OCI-LY3 (cell line): ENCODE results near the gene FCHSD2.
"Not testable (repeated sequence)": the region's sequence is repeated elsewhere in the genome, so short reads cannot be mapped to it uniquely, and the experiment has no call there.

Source experiments
- H2AFZ ChIP-seq: fragments of 200-600, 300-600 bp; shearing (Covaris generic); 2 replicates; pipeline ENCODE4 v1.6.0; 2014; ENCODE audit warnings: antibody characterized with exemption, low read depth, low read length
- H3K27ac ChIP-seq: fragments of 200-600, 300-600 bp; sonication (generic); 2 replicates; pipeline ENCODE4 v1.5.1; 2014; ENCODE audit warnings: mild to moderate bottlenecking, low read length, moderate library complexity, mixed read lengths
- H3K27me3 ChIP-seq: fragments of 200-600, 300-600 bp; sonication (generic); 2 replicates; pipeline ENCODE4 v1.6.1; 2014; ENCODE audit warnings: low read depth, low read length, mixed read lengths
- H3K36me3 ChIP-seq: fragments of 200-600, 300-600 bp; sonication (generic); replicated peaks from 2 replicates; pipeline ENCODE3; 2014; ENCODE audit warnings: low read depth, low read length, mixed read lengths
- H3K4me1 ChIP-seq: fragments of 300-600, 200-600 bp; sonication (generic); 2 replicates; pipeline ENCODE4 v1.6.1; 2014; ENCODE audit warnings: low read length, mixed read lengths
- H3K4me2 ChIP-seq: fragments of 200-600, 300-600 bp; sonication (generic); 2 replicates; pipeline ENCODE4 v1.6.1; 2014; ENCODE audit warnings: low read length, mixed read lengths
- H3K4me3 ChIP-seq: fragments of 300-600, 200-600 bp; sonication (generic); 2 replicates; pipeline ENCODE4 v1.5.1; 2014; ENCODE audit warnings: antibody characterized with exemption, mild to moderate bottlenecking, low read length, moderate library complexity
- H3K79me2 ChIP-seq: fragments of 300-600, 200-600 bp; shearing (Covaris generic); 2 replicates; pipeline ENCODE4 v1.6.1; 2014; ENCODE audit warnings: mild to moderate bottlenecking, low read length, mixed read lengths
- H3K9ac ChIP-seq: fragments of 300-600, 200-600 bp; shearing (Covaris generic); 2 replicates; pipeline ENCODE4 v1.6.0; 2014; ENCODE audit warnings: mild to moderate bottlenecking, low read length, moderate library complexity
- H3K9me3 ChIP-seq: fragments of 200-600, 300-600 bp; shearing (Covaris generic); 2 replicates; pipeline ENCODE4 v1.6.1; 2014; ENCODE audit warnings: low read length, mixed read lengths; ENCODE audit not compliant: insufficient read depth
- H4K20me1 ChIP-seq: fragments of 200-600, 300-600 bp; sonication (generic); 2 replicates; pipeline ENCODE4 v1.6.1; 2016; ENCODE audit warnings: low read length, mixed read lengths; ENCODE audit not compliant: insufficient read depth
- EZH2phosphoT487 ChIP-seq: fragments of 200-600 bp; shearing (Covaris generic); IDR thresholded peaks from 2 replicates; pipeline ENCODE4 v1.6.1; 2018; ENCODE audit warnings: antibody characterized with exemption, mixed run types, low read depth
- TF ChIP-seq, protein P1 (sequence below): fragments of 200-600, 300-600 bp; sonication (generic); IDR thresholded peaks from 2 replicates; pipeline ENCODE4 v1.5.1; 2014; ENCODE audit warnings: antibody characterized with exemption, low read length, low read depth

Gene FCHSD2

DNA sequence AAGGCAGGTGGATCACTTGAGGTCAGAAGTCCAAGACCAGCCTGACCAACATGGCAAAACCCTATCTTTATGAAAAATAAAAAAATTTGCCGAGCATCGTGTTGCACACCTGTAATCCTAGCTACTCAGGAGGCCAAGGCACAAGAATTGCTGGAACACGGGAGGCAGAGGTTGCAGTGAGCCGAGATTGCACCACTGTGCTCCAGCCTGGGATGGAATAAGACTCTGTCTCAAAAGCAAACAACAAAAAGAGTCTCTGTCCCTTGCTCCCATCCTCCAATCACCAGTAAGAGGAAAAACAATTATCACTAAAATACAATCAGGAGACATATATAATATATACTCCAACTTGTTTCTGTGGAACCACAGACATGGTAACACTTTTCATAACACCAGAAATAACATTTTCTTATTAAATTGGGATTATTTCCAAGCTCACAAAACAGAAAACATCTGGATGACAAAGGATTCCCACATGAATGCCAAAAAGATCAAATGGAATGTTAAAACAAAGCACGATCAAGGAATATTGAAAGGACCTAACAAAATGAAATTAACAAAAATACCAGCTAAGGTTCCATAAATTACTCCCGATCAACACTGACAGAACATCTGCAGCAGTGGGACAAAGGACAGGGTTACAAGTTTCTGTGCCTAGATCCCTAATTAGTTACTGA is 15.2 kb downstream of the FCHSD2 start:
- peaks cover 100% of the 10 kb centered on the region for H3K79me2 ChIP-seq
- H3K4me1 ChIP-seq = peaks cover 3% of the 10 kb centered on the region
- H2AFZ ChIP-seq = no peak overlapping the region
- H3K9me3 ChIP-seq = no peaks in the 10 kb centered on the region
- H3K4me3 ChIP-seq = no peak overlapping the region
- peaks cover 77% of the 10 kb centered on the region for H3K36me3 ChIP-seq
- no peaks in the 10 kb centered on the region for H3K27me3 ChIP-seq
- H3K27ac ChIP-seq = no peak overlapping the region
- peaks cover 88% of the 10 kb centered on the region for H4K20me1 ChIP-seq
- no peak overlapping the region for H3K9ac ChIP-seq
- no peak overlapping the region for H3K4me2 ChIP-seq
- TF ChIP-seq, protein P1, sequence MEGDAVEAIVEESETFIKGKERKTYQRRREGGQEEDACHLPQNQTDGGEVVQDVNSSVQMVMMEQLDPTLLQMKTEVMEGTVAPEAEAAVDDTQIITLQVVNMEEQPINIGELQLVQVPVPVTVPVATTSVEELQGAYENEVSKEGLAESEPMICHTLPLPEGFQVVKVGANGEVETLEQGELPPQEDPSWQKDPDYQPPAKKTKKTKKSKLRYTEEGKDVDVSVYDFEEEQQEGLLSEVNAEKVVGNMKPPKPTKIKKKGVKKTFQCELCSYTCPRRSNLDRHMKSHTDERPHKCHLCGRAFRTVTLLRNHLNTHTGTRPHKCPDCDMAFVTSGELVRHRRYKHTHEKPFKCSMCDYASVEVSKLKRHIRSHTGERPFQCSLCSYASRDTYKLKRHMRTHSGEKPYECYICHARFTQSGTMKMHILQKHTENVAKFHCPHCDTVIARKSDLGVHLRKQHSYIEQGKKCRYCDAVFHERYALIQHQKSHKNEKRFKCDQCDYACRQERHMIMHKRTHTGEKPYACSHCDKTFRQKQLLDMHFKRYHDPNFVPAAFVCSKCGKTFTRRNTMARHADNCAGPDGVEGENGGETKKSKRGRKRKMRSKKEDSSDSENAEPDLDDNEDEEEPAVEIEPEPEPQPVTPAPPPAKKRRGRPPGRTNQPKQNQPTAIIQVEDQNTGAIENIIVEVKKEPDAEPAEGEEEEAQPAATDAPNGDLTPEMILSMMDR = no peak
- TF ChIP-seq EZH2phosphoT487 = no peak

DNA sequence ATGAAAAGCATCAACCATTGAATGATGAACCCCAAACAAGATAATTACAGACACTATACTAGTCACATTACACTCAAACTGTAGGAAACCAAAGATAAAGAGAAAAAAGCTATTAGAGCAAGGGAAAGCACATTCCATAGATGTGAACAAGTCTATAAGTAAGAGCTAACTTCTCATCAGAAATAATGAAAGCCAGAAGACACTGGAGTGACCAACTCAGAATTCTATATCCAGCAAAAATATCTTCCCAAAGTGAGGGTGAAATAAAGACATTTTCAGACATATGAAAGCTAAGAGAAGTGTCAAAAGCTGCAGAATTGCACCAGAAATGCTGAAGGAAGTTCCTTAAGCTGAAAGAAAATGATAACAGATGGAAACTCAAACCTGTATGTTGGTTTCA is 17.3 kb downstream of the FCHSD2 start:
- Histone ChIP-seq H3K27me3 (no peaks in the 10 kb centered on the region), H2AFZ (no peak overlapping the region), H3K4me2 (no peak overlapping the region), H3K36me3 (peaks cover 78% of the 10 kb centered on the region), H3K27ac (no peak overlapping the region), H3K4me3 (no peak overlapping the region), H3K9ac (no peak overlapping the region), H4K20me1 (peaks cover 91% of the 10 kb centered on the region), H3K9me3 (no peaks in the 10 kb centered on the region), H3K4me1 (no peaks in the 10 kb centered on the region), H3K79me2 (peaks cover 100% of the 10 kb centered on the region)
- TF ChIP-seq EZH2phosphoT487 = no peak
- TF ChIP-seq, protein P1 = no peak

DNA sequence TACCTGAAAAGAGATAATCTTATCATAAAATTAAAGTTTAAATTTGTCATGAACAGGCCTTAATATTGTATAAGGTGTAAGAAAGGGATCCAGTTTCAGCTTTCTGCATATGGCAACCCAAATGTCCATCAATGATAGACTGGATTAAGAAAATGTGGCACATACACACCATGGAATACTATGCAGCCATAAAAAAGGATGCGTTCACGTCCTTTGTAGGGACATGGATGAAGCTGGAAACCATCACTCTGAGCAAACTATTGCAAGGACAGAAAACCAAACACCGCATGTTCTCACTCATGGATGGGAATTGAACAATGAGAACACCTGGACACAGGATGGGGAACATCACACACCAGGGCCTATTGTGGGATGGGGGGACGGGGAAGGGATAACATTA is 18.2 kb downstream of the FCHSD2 start:
- peaks cover 91% of the 10 kb centered on the region for H4K20me1 ChIP-seq
- H2AFZ ChIP-seq, H3K27ac ChIP-seq, H3K9ac ChIP-seq, H3K4me3 ChIP-seq, H3K4me2 ChIP-seq, H3K9me3 ChIP-seq, H3K4me1 ChIP-seq, H3K27me3 ChIP-seq: not testable (repeated sequence)
- H3K36me3 ChIP-seq = peaks cover 75% of the 10 kb centered on the region
- H3K79me2 ChIP-seq = peaks cover 100% of the 10 kb centered on the region

DNA sequence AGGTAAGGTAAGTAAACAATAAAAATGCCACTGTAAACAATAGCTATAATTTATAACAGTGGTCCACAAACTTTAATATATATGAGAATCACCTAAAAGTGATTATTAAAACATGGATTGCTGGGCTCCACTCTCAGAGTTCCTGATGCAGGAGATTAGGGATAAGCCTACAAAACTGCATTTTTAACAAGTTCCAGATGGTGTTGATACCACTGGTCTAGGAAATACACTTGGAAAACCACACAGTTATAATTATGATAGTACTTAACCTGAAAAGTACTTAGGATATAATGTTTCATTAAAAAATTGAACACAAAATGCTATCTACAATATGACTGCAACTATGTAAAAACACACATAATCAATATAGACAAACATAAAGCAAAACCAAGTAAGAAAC is 20.4 kb downstream of the FCHSD2 start:
- H3K9me3 ChIP-seq = no peaks in the 10 kb centered on the region

More for the DNA sequence above, 20.4 kb downstream of the FCHSD2 start:
- TF ChIP-seq, protein P1 = no peak
- no peak for TF ChIP-seq EZH2phosphoT487
- no peaks in the 10 kb centered on the region for H3K4me1 ChIP-seq
- peaks cover 76% of the 10 kb centered on the region for H3K36me3 ChIP-seq
- no peak overlapping the region for H3K4me3 ChIP-seq
- H3K4me2 ChIP-seq = no peak overlapping the region
- peaks cover 93% of the 10 kb centered on the region for H4K20me1 ChIP-seq
- H2AFZ ChIP-seq = no peak overlapping the region
- no peak overlapping the region for H3K27ac ChIP-seq
- H3K79me2 ChIP-seq = peaks cover 100% of the 10 kb centered on the region
- no peak overlapping the region for H3K9ac ChIP-seq
- H3K27me3 ChIP-seq = no peaks in the 10 kb centered on the region
